Fibroblast of upper back skin (primary cell): ENCODE data around the gene DLG2.

ENCODE experiments used
- DNase-seq: peaks from one replicate; pipeline ENCODE4 v3.0.0-alpha.2; 2013

DLG2 gene

GRCh38 chr11:84722583-84723108 lies 904.5 kb downstream of the DLG2 start:
- no peak for DNase-seq

DNA sequence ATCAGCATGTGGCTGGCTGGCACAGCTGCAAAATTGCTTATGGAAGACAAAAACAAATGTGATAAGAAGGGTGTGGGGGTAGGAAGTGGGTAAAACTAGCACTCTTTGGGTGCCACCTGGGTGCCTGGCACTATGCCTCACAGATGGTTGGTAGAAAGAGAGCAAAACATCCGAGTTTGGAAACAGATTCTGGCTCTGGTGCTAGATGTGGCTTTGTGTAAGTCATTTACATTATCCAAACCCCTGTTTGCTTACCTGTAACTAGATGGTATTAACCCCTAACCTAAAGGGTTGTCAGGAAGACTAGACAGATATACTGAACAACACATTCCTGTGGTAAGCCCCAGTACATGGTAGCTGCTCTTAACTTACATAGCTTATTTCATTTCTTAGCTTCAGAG lies 905.6 kb downstream of the DLG2 start:
- DNase-seq, result no peak

- DNase-seq, result peak; percentile 14
Observed at GRCh38 chr11:84720706-84721402, 906.3 kb downstream of the DLG2 start.

- no peak for DNase-seq
Observed at GRCh38 chr11:84719935-84720577, 907.1 kb downstream of the DLG2 start.

- DNase-seq, result peak; percentile 46
Observed at GRCh38 chr11:84714316-84714780, 912.8 kb downstream of the DLG2 start.

GRCh38 chr11:84691830-84692229 lies 935.3 kb downstream of the DLG2 start:
- DNase-seq, result peak; percentile 8

DNA sequence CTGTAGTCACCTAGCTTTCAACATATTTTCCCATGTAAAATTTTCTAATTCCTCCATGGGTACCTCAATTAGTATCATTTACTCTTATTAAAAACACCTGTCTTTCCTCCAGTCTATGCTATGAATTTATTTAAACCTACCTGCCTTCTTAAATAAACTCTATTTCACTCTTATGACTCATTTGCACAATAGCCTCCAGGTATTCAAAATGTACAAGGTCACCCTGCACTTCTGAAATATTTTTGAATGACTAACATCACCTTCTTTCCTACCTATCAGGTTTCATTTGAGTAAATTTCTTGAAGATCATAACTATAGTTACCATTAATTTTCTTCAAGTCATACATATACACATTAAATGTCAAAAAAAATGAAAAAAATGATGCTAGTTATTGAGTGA lies 939.7 kb downstream of the DLG2 start:
- DNase-seq, result no peak

GRCh38 chr11:84686716-84687115 lies 940.4 kb downstream of the DLG2 start:
- peak; percentile 5 for DNase-seq

DNA sequence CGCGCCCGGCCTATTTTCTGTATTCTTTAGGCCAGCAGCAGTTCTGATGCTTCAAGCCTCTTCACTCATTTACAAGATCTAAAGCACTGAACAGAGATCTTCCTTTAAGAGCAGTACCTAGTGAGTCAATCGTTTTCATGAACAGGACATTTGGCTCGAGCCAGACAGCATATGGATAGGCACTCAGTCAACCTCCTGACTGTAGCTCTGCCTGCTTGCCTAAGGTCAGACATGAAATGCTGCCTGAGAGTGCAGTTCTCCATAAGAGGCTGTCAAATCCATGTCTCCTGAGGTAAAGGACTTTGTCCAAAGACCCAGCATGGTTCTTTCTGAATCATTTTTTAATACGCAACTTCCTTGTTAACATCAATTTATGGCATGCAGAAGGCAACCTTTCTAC lies 941.2 kb downstream of the DLG2 start:
- no peak for DNase-seq

GRCh38 chr11:84685149-84685548 lies 942.0 kb downstream of the DLG2 start:
- no peak for DNase-seq

DNA sequence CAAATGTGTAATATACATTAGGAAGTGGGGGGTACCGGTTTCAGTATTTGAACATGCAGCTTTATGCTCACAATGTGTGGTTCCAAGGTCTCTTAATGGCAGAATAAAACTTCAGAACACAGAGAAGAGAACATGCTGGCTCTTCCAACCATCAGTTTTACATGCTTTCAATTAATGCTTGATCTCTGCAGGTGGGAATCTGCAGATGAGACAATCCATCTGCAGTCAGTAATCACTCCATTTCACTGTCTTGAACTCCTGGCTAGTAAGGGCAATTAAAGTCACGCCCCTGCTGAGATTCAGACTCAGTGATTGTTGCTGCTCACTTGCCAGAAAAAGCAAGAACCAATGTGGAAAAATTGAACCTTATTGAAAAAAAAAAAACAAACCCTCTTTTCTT lies 945.7 kb downstream of the DLG2 start:
- DNase-seq, result no peak

DNA sequence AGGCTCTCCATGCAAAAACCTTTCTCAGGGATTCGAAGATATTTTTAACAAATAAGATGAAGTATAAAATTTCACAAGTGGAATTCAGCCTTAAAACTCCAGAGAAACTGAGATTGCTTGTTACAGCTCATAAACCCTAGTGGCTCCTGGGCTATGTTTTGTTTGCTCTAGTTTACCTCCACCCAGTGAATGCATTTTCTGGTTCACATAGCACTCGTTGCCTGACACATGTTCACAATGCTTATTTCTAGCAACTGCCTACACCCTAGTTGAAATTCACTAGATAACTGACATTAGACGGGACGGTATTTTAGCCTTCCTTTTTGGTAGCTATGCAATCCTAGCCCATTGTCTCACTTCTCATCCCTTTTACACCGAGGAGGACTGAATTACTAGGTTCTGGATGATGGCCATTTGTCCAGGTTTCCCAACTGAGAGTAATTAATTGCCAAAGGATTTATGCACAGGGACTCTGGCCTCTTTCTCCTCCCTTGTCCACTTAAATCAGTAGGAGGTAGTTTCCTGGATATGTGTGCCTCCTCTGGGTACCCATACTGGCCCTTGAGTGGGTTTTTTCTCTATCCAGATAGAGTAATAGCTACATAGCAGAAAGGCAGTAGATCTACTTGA lies 951.6 kb downstream of the DLG2 start:
- DNase-seq, result no peak

- DNase-seq, result peak; percentile 28
Observed at GRCh38 chr11:84673753-84674152, 953.4 kb downstream of the DLG2 start.

- no peak for DNase-seq
Observed at GRCh38 chr11:84671325-84671999, 955.7 kb downstream of the DLG2 start.

- DNase-seq, result no peak
Observed at GRCh38 chr11:84663731-84664130, 963.4 kb downstream of the DLG2 start.

GRCh38 chr11:84660257-84660977 lies 966.7 kb downstream of the DLG2 start:
- DNase-seq, result no peak

DNA sequence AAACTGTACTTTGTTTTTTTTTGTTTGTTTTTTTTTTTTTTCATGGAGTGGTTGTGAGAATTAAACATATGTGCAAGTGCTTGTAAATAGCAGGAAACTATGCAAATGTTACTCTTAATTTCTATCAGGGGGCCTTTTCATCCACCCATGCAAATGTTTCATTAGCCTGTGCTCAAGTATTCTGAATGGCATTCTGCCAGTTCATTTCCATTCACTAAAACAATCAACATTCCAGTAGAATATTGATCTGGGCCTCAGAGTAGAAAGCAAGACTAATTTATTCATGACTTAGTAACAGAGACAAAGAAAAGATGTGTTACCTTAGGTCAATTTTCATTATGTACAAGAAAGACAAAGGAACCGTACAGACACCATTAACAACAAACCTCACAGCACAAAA lies 971.4 kb downstream of the DLG2 start:
- DNase-seq, result no peak

GRCh38 chr11:84648471-84648870 lies 978.7 kb downstream of the DLG2 start:
- no peak for DNase-seq

DNA sequence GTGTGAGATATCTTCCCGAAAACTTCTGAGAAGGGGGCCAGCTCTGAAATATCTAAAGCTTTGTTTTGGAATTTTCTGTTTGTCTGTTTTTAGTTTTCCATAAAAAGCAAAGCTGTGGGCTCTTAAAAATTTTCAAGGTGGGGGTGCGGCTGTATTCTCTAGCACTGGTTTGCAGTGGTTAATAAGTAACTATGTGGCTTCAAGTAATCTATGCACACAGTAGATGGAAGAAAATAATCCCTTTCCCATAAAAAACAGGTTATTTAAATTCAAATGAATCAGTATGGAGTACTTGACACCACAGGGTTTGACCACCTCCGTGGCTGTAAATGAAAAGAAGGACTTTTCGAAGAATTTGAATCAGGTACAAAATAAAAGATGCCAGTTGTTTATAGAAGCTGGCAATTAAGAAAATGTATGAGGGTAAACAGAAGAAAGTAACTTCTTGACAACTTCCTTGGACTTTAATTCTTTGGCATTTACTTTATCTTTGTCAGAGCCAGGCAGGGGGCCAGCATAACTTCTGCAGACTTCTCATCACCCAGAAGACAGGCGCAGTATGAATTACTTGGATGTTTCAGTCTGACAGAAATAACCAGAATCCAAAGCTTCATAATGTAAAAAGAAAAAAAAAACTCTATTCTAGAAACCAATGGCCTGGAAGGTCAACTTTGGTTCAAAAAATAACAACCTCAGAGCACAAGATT lies 981.0 kb downstream of the DLG2 start:
- no peak for DNase-seq

DNA sequence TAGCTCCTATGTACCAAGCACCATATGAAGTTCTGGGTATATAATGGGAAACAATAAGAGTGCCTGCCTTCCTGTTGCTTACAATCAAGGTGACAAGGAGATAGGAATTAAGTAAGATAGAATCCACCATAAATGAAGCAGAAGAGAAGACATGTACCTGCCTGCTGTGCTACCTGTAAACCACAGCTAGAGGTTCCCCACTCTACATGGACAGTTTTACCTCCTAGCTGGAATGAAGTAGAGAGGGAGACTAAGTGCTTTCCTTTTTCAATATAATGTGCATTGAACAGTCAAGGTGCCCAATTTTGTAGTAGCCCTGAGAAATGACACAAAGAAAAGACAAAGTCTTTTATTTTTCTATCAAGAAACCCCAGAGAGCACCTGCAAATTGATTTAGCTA lies 984.6 kb downstream of the DLG2 start:
- DNase-seq, result no peak

- DNase-seq, result no peak
Observed at GRCh38 chr11:84634309-84634708, 992.8 kb downstream of the DLG2 start.
